Neuronal stem cell (in vitro differentiated cells): ENCODE measurements around the gene CMSS1. TPM values are rescaled to one million over a fixed set of nuclear protein-coding genes. Genes with fewer than 3 reads are reported as not detected.

Source experiments
- small RNA-seq: library from polyadenylated mRNA; stranded (forward); fragments of <200 nt; extraction: miRNeasy Mini kit (QIAGEN cat#:217004); gene quantifications from one replicate; pipeline ENCODE3, GENCODE V24; 2013; ENCODE audit not compliant: insufficient read depth

Gene CMSS1

Small RNA genes lying within 50 kb of the gene (small RNA-seq; reads per million reads assigned to genes)
- gene MIR3921: not detected
